ENCODE results near the gene ARHGEF2. TPM values are rescaled to one million over a fixed set of nuclear protein-coding genes. Genes with fewer than 3 reads are reported as not detected.
A peak's percentile ranks its signal among the peaks of the same experiment; 100 is the strongest.

Gene ARHGEF2
- polyA plus RNA-seq (ENCODE audit: insufficient read length in 4 of 4): 10 to 100 TPM; 77.9 to 97.8 (median 81.2) TPM

- DNase-seq (ENCODE audit: low read depth in 4 of 4, low spot score in 2 of 4): peak in 2 of 4 donors; percentile 58 to 61
Observed at GRCh38 chr1:155978325-155978972, at the start of gene ARHGEF2. TSS of gene ARHGEF2 (minus strand) at chr1:155978547. CDS start at chr1:155978427, 120 bp downstream.

GRCh38 chr1:156026588-156026987 lies 48.2 kb upstream of the ARHGEF2 start:
- DNase-seq (ENCODE audit: low read depth in 4 of 4, low spot score in 2 of 4): no peak

- DNase-seq (ENCODE audit: low read depth in 4 of 4, low spot score in 2 of 4): no peak
Observed at GRCh38 chr1:156025876-156026275, 47.5 kb upstream of the ARHGEF2 start.

- DNase-seq (ENCODE audit: low read depth in 4 of 4, low spot score in 2 of 4): no peak
Observed at GRCh38 chr1:156024801-156025200, 46.5 kb upstream of the ARHGEF2 start.

- no peak for DNase-seq (ENCODE audit: low read depth in 4 of 4, low spot score in 2 of 4)
Observed at GRCh38 chr1:156021954-156022353, 43.6 kb upstream of the ARHGEF2 start.

GRCh38 chr1:156021093-156021428 lies 42.7 kb upstream of the ARHGEF2 start:
- no peak for DNase-seq (ENCODE audit: low read depth in 4 of 4, low spot score in 2 of 4)

GRCh38 chr1:156020293-156021092 lies 42.1 kb upstream of the ARHGEF2 start, which contains the start of gene SSR2:
TSS of gene SSR2 (minus strand) at chr1:156020951. CDS start at chr1:156020167, 784 bp downstream.
- DNase-seq (ENCODE audit: low read depth in 4 of 4, low spot score in 2 of 4): peak; percentile 73 to 89 (median 82)

GRCh38 chr1:156019946-156020292 lies 41.6 kb upstream of the ARHGEF2 start:
- no peak for DNase-seq (ENCODE audit: low read depth in 4 of 4, low spot score in 2 of 4)

- DNase-seq (ENCODE audit: low read depth in 4 of 4, low spot score in 2 of 4): no peak
Observed at GRCh38 chr1:156014829-156015228, 36.5 kb upstream of the ARHGEF2 start.

GRCh38 chr1:156012051-156012817 lies 33.9 kb upstream of the ARHGEF2 start:
- DNase-seq (ENCODE audit: low read depth in 4 of 4, low spot score in 2 of 4): no peak

- no peak for DNase-seq (ENCODE audit: low read depth in 4 of 4, low spot score in 2 of 4)
Observed at GRCh38 chr1:156009404-156009803, 31.1 kb upstream of the ARHGEF2 start.

- no peak for DNase-seq (ENCODE audit: low read depth in 4 of 4, low spot score in 2 of 4)
Observed at GRCh38 chr1:156006666-156007376, 28.5 kb upstream of the ARHGEF2 start.

- DNase-seq (ENCODE audit: low read depth in 4 of 4, low spot score in 2 of 4): no peak
Observed at GRCh38 chr1:156004843-156005584, 26.7 kb upstream of the ARHGEF2 start.

- DNase-seq (ENCODE audit: low read depth in 4 of 4, low spot score in 2 of 4): no peak
Observed at GRCh38 chr1:156003923-156004188, 25.5 kb upstream of the ARHGEF2 start.

GRCh38 chr1:156002188-156002911 lies 24.0 kb upstream of the ARHGEF2 start:
- no peak for DNase-seq (ENCODE audit: low read depth in 4 of 4, low spot score in 2 of 4)

GRCh38 chr1:156001662-156002171 lies 23.4 kb upstream of the ARHGEF2 start:
- no peak for DNase-seq (ENCODE audit: low read depth in 4 of 4, low spot score in 2 of 4)

- DNase-seq (ENCODE audit: low read depth in 4 of 4, low spot score in 2 of 4): no peak
Observed at GRCh38 chr1:156001021-156001661, 22.8 kb upstream of the ARHGEF2 start.

- DNase-seq (ENCODE audit: low read depth in 4 of 4, low spot score in 2 of 4): no peak
Observed at GRCh38 chr1:155999964-156000363, 21.6 kb upstream of the ARHGEF2 start.

- no peak for DNase-seq (ENCODE audit: low read depth in 4 of 4, low spot score in 2 of 4)
Observed at GRCh38 chr1:155996166-155996565, 17.8 kb upstream of the ARHGEF2 start.
